ENCODE measurements around the gene DNMBP.
A peak's percentile ranks its signal among the peaks of the same experiment; 100 is the strongest.
"Not testable (repeated sequence)": the region's sequence is repeated elsewhere in the genome, so short reads cannot be mapped to it uniquely, and the experiment has no call there.

Gene DNMBP

GRCh38 chr10:100013621-100014020, 3.9 kb upstream of the DNMBP start:
- no peak for DNase-seq

GRCh38 chr10:100011906-100012305, 2.2 kb upstream of the DNMBP start:
- DNase-seq: not testable (repeated sequence)

GRCh38 chr10:100009283-100009792, 409 bp downstream of the DNMBP start:
- no peak for DNase-seq

- DNase-seq: no peak
Observed at GRCh38 chr10:100008708-100009282, 952 bp downstream of the DNMBP start.

GRCh38 chr10:100008142-100008522, 1.6 kb downstream of the DNMBP start:
- no peak for DNase-seq

- DNase-seq: no peak
Observed at GRCh38 chr10:100007231-100008141, 2.3 kb downstream of the DNMBP start.

GRCh38 chr10:100006243-100006886, 3.4 kb downstream of the DNMBP start:
- DNase-seq: peak; percentile 90

- DNase-seq: no peak
Observed at GRCh38 chr10:100004805-100005510, 4.8 kb downstream of the DNMBP start.

- DNase-seq: no peak
Observed at GRCh38 chr10:100000109-100000644, 9.6 kb downstream of the DNMBP start.

GRCh38 chr10:99999319-100000108, 10.2 kb downstream of the DNMBP start:
- no peak for DNase-seq

GRCh38 chr10:99998889-99999288, 10.9 kb downstream of the DNMBP start:
- no peak for DNase-seq

GRCh38 chr10:99996671-99997648, 12.8 kb downstream of the DNMBP start:
- no peak for DNase-seq

GRCh38 chr10:99995713-99996112, 14.0 kb downstream of the DNMBP start:
- DNase-seq: no peak

- no peak for DNase-seq
Observed at GRCh38 chr10:99995269-99995668, 14.5 kb downstream of the DNMBP start.

GRCh38 chr10:99994801-99995200, 14.9 kb downstream of the DNMBP start:
- DNase-seq: no peak

- peak; percentile 64 for DNase-seq
Observed at GRCh38 chr10:99993701-99994689, 15.8 kb downstream of the DNMBP start.

- DNase-seq: not testable (repeated sequence)
Observed at GRCh38 chr10:99985637-99986036, 24.1 kb downstream of the DNMBP start.

- no peak for DNase-seq
Observed at GRCh38 chr10:99984211-99985034, 25.3 kb downstream of the DNMBP start.

All from amniotic stem cell (primary cell).